SJSA1 (cell line): ENCODE data around the gene PIM2. TPM values are rescaled to one million over a fixed set of nuclear protein-coding genes. Genes with fewer than 3 reads are reported as not detected.

ENCODE experiments used
- DNase-seq, 2 experiments: peaks; one replicate each; pipeline ENCODE4 v3.0.0-alpha.2; 2015 to 2020; ENCODE audit warnings: low spot score in 2 of 2, low read depth in 1 of 2
- H3K27ac ChIP-seq: fragments of 250-450 bp; sonication (Bioruptor Pico); 2 replicates; pipeline ENCODE4 v1.5.1; 2020; ENCODE audit warnings: mild to moderate bottlenecking, moderate library complexity
- H3K27me3 ChIP-seq: fragments of 250-450 bp; sonication (Bioruptor Pico); replicated peaks from 2 replicates; pipeline ENCODE4 v1.5.1; 2020; ENCODE audit warnings: mild to moderate bottlenecking, moderate library complexity
- H3K36me3 ChIP-seq: fragments of 250-450 bp; sonication (Bioruptor Pico); 2 replicates; pipeline ENCODE4 v1.5.1; 2020; ENCODE audit warnings: mild to moderate bottlenecking
- H3K4me1 ChIP-seq: fragments of 250-450 bp; sonication (Bioruptor Pico); replicated peaks from 2 replicates; pipeline ENCODE4 v1.6.1; 2021; ENCODE audit warnings: mild to moderate bottlenecking
- H3K4me3 ChIP-seq: fragments of 250-450 bp; sonication (Bioruptor Pico); 2 replicates; pipeline ENCODE4 v1.5.1; 2020; ENCODE audit warnings: mild to moderate bottlenecking
- H3K9me3 ChIP-seq: fragments of 250-450 bp; sonication (Bioruptor Pico); replicated peaks from 2 replicates; pipeline ENCODE4 v1.5.1; 2020; ENCODE audit warnings: mild to moderate bottlenecking
- total RNA-seq: library from RNA; depleted of rRNA; stranded (reverse); fragments of >200 nt; shearing (Covaris generic); gene quantifications from 2 replicates; pipeline ENCODE4 v1.2.3, GENCODE V29; 2014; rRNA removed

PIM2 gene
- 8.0 and 10.8 TPM in 2 replicates for total RNA-seq

GRCh38 chrX:48918643-48919340, at the start of gene PIM2:
PIM2 (minus strand) TSS chrX:48919024; CDS start chrX:48918834, 190 bp downstream.
- H3K27ac ChIP-seq: peak within 1 kb of the TSS; percentile 55
- peak; percentile 75 to 89 for DNase-seq
- peaks cover 14% of the 10 kb centered on the region for H3K4me1 ChIP-seq
- 0 out of 2 replicates have a peak, but pooled peaks cover 2% of the 10 kb centered on the region for H3K36me3 ChIP-seq
- no peaks in the 10 kb centered on the region for H3K27me3 ChIP-seq
- peak within 1 kb of the TSS; percentile 59 for H3K4me3 ChIP-seq
- H3K9me3 ChIP-seq: no peaks in the 10 kb centered on the region

DNA sequence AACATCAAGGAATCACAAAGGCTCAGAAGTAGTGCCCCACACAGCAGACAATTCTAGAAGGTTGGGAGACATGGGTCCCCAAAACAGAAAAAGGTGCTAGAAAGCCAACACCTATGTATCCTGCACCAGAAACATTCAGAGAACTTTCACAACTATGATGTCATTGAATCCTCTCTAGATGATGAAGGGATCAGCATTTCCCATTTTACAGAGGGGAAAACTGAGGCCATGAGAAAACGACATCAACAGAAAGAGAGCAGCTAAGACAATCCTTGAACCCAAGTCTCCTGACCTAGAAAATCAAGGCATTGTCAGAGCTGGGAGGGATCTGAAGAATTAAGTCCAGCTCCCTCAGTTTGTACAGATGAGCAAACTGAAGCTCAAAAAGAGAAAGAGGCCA, 49.6 kb upstream of the PIM2 start:
- H3K27ac ChIP-seq: no peak overlapping the region
- H3K4me3 ChIP-seq: no peak overlapping the region
- peaks cover 6% of the 10 kb centered on the region; the same call in 1 of the 2 replicates for H3K4me1 ChIP-seq
- no peak for DNase-seq
- H3K27me3 ChIP-seq: no peaks in the 10 kb centered on the region
- H3K9me3 ChIP-seq: no peaks in the 10 kb centered on the region
- no peaks in the 10 kb centered on the region for H3K36me3 ChIP-seq

DNA sequence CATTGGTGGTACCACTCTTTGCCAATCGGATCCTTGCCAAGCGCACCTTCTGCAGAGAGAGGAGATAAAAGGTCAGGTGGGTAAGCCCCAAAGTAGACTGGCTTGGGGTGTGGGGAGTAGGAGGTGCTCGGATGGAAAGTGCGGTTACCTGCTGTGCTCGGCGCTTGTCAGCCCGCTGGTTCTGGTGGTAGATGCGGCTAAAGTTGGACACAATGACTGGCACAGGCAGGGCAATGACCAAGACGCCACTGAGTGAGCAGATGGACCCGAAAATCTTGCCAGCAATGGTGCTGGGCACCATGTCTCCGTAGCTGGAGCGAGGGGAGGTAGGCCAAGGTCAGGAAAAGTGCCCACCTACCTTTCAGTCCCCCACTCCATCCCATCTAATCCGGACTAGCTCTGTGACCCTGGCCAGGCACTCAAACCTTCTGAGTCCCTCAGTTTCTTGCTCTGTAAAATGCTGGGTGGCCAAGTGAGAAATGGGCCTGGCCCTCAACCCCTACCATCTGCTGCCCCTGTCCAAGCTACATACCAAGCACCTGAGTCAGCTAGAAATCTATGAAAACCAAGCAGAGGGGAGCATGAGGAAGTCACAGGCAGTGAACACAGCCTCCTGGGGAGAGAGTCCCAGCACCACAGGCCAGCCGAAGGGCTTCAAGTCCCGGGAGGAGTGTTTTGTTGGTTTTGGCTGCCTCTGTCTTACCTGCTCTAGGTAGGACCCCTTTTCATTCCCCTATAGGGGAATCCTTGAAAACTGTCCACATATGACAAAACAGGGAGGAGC, 48.2 kb upstream of the PIM2 start:
- Histone ChIP-seq H3K9me3 (no peaks in the 10 kb centered on the region), H3K27ac (no peak overlapping the region), H3K4me1 (peaks cover 3% of the 10 kb centered on the region; the same call in 1 of the 2 replicates), H3K27me3 (no peaks in the 10 kb centered on the region), H3K4me3 (no peak overlapping the region), H3K36me3 (no peaks in the 10 kb centered on the region)
- peak in 1 of 2 experiments; percentile 30 for DNase-seq

- Histone ChIP-seq H3K27ac (no peak overlapping the region), H3K4me1 (peaks cover 3% of the 10 kb centered on the region; the same call in 1 of the 2 replicates), H3K36me3 (no peaks in the 10 kb centered on the region), H3K9me3 (no peaks in the 10 kb centered on the region), H3K27me3 (no peaks in the 10 kb centered on the region), H3K4me3 (no peak overlapping the region)
- DNase-seq: no peak
Measured at GRCh38 chrX:48965959-48966358, 47.1 kb upstream of the PIM2 start.

- Histone ChIP-seq H3K27ac (no peak overlapping the region), H3K27me3 (no peaks in the 10 kb centered on the region), H3K4me1 (peaks cover 5% of the 10 kb centered on the region), H3K9me3 (no peaks in the 10 kb centered on the region), H3K4me3 (no peak overlapping the region), H3K36me3 (0 out of 2 replicates have a peak, but pooled peaks cover 5% of the 10 kb centered on the region)
- no peak for DNase-seq
Measured at GRCh38 chrX:48961585-48962091, 42.8 kb upstream of the PIM2 start.

DNA sequence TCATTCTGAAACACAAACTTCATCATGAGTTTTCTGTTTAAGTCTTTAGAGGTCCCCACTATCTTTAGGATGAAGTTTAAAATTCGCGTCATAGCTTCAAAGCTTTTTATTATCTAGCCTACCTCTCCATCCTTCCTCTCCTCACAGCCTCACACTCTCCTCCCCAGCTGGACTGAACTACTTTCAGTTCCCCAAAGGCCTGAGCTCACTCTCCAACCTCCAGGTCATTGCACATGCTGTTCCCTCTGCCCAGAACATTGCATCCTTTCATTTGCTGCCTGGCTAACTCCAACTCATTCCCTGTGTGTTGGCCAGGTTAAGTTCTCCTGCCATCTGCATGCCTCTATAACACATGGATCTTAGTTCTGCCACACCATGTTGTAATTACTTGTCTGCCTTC, 41.5 kb upstream of the PIM2 start:
- DNase-seq: no peak
- Histone ChIP-seq H3K36me3 (peaks cover 11% of the 10 kb centered on the region), H3K27me3 (no peaks in the 10 kb centered on the region), H3K9me3 (no peaks in the 10 kb centered on the region), H3K4me1 (peaks cover 5% of the 10 kb centered on the region), H3K27ac (no peak overlapping the region), H3K4me3 (no peak overlapping the region)

GRCh38 chrX:48958635-48959094, 39.8 kb upstream of the PIM2 start:
- peaks cover 16% of the 10 kb centered on the region for H3K36me3 ChIP-seq
- DNase-seq: peak in 1 of 2 experiments; percentile 49
- H3K4me3 ChIP-seq: peak overlapping the region; percentile 57

DNA sequence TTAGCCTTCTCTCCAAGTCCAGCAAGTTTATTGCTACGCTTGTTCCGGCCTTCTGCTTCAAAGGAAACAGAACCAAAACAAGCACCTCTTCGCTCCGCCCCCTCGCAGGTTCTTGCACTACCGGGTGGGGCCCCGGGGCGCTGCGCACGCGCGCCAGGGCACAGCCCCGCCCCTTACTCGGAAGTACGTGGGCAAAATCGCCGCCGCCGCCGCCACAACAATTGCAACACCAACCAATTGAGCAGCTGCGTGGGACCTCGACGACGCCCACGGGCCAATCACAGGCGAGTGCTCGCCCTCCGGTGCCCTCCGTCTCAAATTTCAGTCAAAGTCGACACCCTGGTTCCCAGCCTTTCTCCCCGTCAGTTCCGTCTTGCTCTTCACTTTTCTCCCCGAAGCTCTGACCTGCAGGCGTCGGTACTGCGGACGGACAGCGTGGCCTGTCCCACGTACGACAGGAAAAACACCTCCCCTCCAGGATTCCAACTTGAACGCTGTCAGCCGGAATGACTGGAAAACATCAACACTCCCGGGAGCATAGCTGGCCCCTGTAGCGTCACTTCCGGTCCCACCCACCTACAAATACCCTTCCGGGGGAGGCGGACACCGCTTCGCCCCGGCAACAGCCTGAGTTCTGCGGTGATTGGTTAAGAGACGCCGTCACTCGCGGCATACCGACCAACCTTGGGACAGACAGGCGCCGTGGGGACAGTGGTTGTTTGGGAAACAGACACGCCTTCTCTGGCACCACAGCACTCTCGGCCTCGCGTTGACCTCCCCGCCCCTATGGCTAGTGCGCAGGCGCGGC, 39.2 kb upstream of the PIM2 start:
- H3K4me1 ChIP-seq: peaks cover 5% of the 10 kb centered on the region
- peaks cover 16% of the 10 kb centered on the region for H3K36me3 ChIP-seq
- no peaks in the 10 kb centered on the region for H3K9me3 ChIP-seq

More at GRCh38 chrX:48958635-48959094, 39.8 kb upstream of the PIM2 start:
- H3K27me3 ChIP-seq: no peaks in the 10 kb centered on the region
- H3K4me1 ChIP-seq: peaks cover 5% of the 10 kb centered on the region
- peak overlapping the region; percentile 98 for H3K27ac ChIP-seq
- H3K9me3 ChIP-seq: no peaks in the 10 kb centered on the region

GRCh38 chrX:48957477-48957826, 38.6 kb upstream of the PIM2 start, which contains the start of gene OTUD5:
OTUD5 (minus strand) TSS chrX:48957607; CDS start chrX:48957570, 37 bp downstream.
- peaks cover 16% of the 10 kb centered on the region for H3K36me3 ChIP-seq
- H3K27ac ChIP-seq: peak within 1 kb of the TSS; percentile 98
- DNase-seq: peak in 1 of 2 experiments; percentile 61
- H3K9me3 ChIP-seq: no peaks in the 10 kb centered on the region
- peak within 1 kb of the TSS; percentile 57 for H3K4me3 ChIP-seq
- no peaks in the 10 kb centered on the region for H3K27me3 ChIP-seq
- peaks cover 5% of the 10 kb centered on the region for H3K4me1 ChIP-seq

More for the DNA sequence above, 39.2 kb upstream of the PIM2 start:
- peak; percentile 96 for DNase-seq
- Histone ChIP-seq H3K4me3 (peak overlapping the region; percentile 57), H3K27ac (peak overlapping the region; percentile 98), H3K27me3 (no peaks in the 10 kb centered on the region)

DNA sequence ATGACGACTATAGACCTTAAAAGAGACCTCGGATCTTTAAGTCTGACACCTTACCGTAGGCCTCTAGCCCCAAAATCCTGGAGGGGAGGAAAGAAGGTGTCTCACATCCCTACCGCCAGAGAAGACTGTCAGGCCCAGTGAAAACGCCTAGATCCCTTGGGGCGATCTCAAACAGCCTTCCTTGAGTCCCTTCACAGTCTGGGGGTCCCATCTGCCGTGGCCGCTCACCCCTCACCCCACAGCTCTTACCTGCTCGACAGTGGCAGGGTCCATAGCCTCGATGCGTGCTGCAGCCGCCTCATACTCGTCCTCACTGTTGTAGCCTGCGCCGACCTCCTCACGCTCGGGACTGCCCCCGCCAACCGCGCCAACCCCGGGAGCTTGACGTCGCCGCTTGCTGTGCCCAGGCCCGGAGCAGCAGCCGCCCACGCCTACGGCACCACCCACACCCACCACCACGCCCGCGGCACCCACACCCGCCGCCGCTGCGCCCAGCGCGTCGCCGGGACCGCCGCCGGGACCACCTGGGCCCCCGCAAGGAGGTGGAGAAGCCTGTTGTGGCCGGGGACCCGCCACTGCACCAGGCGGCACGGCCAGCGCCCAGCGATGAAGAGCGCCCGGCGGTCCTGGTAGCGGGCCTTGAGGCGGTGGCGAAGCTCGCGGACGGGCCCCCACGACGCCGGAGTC, 38.0 kb upstream of the PIM2 start:
- peaks cover 5% of the 10 kb centered on the region for H3K4me1 ChIP-seq
- H3K9me3 ChIP-seq: no peaks in the 10 kb centered on the region
- peak overlapping the region; percentile 49; the same call in 1 of the 2 replicates for H3K27ac ChIP-seq
- no peak for DNase-seq
- H3K27me3 ChIP-seq: no peaks in the 10 kb centered on the region
- peak overlapping the region; percentile 57 for H3K4me3 ChIP-seq
- peaks cover 16% of the 10 kb centered on the region for H3K36me3 ChIP-seq

DNA sequence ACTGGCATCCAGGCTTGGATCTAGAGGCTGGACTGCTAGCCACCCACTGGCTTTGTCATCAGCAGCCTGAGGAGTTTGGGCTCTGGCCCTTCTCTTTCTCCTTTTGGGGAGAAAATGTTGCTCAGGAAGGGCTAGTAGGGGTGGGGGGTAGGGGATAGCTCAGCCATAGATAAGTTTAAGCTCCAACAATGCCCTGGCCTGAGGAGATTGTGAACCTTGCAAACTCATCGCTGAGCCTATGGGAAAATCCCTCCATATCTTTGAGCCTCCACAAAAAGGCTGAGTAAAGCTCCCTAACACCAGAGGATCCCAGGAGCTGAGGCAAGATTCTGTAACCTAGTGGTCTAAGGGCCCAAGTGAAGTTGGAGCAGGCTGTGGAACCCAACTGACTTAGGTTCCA, 29.8 kb upstream of the PIM2 start:
- no peaks in the 10 kb centered on the region for H3K4me1 ChIP-seq

DNA sequence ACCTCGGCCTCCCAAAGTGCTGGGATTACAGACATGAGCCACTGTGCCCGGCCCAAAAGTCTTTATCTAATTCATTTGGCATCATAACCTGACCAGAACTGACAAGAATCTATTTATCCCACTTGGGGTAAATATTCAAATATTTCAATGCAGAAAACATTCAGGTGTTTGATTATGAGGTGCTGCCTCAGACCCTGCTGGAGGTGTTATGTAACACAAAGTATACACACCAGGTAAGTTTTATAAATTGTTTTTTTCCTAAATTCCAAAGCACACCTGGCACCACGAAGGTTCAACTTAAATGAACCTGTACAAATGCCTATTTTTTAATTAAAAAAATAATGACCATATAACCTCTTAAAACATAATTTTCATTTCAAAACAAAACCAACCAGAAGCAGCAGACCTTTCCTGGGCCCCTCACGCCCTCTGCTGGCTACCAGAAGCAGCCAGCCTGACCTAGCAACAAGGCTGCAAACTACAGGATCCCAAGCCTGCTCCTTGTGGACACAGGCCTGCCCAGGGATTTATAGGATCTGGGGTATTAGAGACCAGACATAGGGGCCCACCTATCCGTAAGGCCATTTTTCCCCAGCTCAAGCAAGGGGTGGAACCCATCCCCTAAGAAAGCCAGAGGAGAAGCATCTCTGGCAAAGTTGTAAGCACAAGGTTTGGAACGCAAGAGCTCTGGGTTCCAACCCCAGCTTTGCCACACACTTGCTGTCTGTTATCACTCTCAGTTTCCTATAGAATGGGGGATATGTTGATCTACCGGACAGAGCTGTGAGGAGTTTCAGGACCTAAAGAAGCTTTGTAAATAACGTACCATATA, 26.9 kb upstream of the PIM2 start:
- Histone ChIP-seq H3K27me3 (no peaks in the 10 kb centered on the region), H3K36me3 (0 out of 2 replicates have a peak, but pooled peaks cover 3% of the 10 kb centered on the region), H3K27ac (no peak overlapping the region), H3K9me3 (no peaks in the 10 kb centered on the region), H3K4me1 (no peaks in the 10 kb centered on the region), H3K4me3 (no peak overlapping the region)
- DNase-seq: peak in 1 of 2 experiments; percentile 42

More for the DNA sequence above, 29.8 kb upstream of the PIM2 start:
- Histone ChIP-seq H3K27ac (no peak overlapping the region), H3K9me3 (no peaks in the 10 kb centered on the region), H3K36me3 (no peaks in the 10 kb centered on the region), H3K27me3 (no peaks in the 10 kb centered on the region), H3K4me3 (no peak overlapping the region)
- DNase-seq: no peak
